Thymus (tissue), 11 donors: ENCODE measurements around the gene SCOC. TPM values are rescaled to one million over a fixed set of nuclear protein-coding genes. Genes with fewer than 3 reads are reported as not detected.
"Not testable (repeated sequence)": the region's sequence is repeated elsewhere in the genome, so short reads cannot be mapped to it uniquely, and the experiment has no call there.

Source experiments
- DNase-seq, 9 donors: peaks; one replicate each; pipeline ENCODE4 v3.0.0-alpha.2; 2013; ENCODE audit warnings: low spot score in 9 of 9, low read depth in 6 of 9, missing footprints in 1 of 9
- H3K27ac ChIP-seq, 2 donors: one replicate each; pipeline ENCODE4 v1.5.1; 2013; ENCODE audit warnings: control low read depth in 1 of 2, low read depth in 1 of 2, low read length in 1 of 2, mild to moderate bottlenecking in 1 of 2, moderate library complexity in 1 of 2
- H3K27me3 ChIP-seq, 2 donors: one replicate each; pipeline ENCODE4 v1.5.1; 2013; ENCODE audit warnings: low read length in 1 of 2; ENCODE audit not compliant: control insufficient read depth in 2 of 2, insufficient read depth in 1 of 2
- H3K36me3 ChIP-seq, 2 donors: one replicate each; pipeline ENCODE4 v1.5.1; 2013; ENCODE audit warnings: low read length in 1 of 2, mild to moderate bottlenecking in 1 of 2, moderate library complexity in 1 of 2; ENCODE audit not compliant: control insufficient read depth in 2 of 2, insufficient read depth in 2 of 2
- H3K4me1 ChIP-seq, 2 donors: one replicate each; pipeline ENCODE4 v1.5.1; 2013; ENCODE audit warnings: low read length in 2 of 2; ENCODE audit not compliant: control insufficient read depth in 2 of 2, insufficient read depth in 2 of 2
- H3K4me3 ChIP-seq, 2 donors: one replicate each; pipeline ENCODE4 v1.5.1; 2013; ENCODE audit warnings: low read length in 2 of 2, control low read depth in 1 of 2, mild to moderate bottlenecking in 1 of 2
- H3K9me3 ChIP-seq, 2 donors: one replicate each; pipeline ENCODE4 v1.5.1; 2013; ENCODE audit warnings: low read length in 1 of 2, mild to moderate bottlenecking in 1 of 2; ENCODE audit not compliant: control insufficient read depth in 2 of 2, insufficient read depth in 1 of 2
- WGBS: extraction: QIAGEN DNeasy Blood & Tissue Kit; methylation state at CpG from one replicate; pipeline ENCODE4 v1.1.7; 2013; 5-methylcytosine and 5-hydroxymethylcytosine counted together
- polyA plus RNA-seq: library from polyadenylated mRNA; stranded (reverse); fragments of 200-250 nt; gene quantifications from one replicate; pipeline ENCODE4 v1.2.3, GENCODE V29; 2013
- total RNA-seq: library from RNA; stranded (reverse); fragments of 120-200 nt; gene quantifications from one replicate; pipeline ENCODE4 v1.2.4, GENCODE V29; 2013
- donor health status: healthy.

SCOC gene
- total and polyA plus RNA-seq, 2 donors = 28.0 to 80.0 TPM

- H3K27me3 ChIP-seq = no peaks in the 10 kb centered on the region
- peak overlapping the region; percentile 77 to 84 for H3K27ac ChIP-seq
- H3K4me3 ChIP-seq = peak overlapping the region; percentile 68 to 99
- H3K9me3 ChIP-seq = no peaks in the 10 kb centered on the region
- WGBS = under 1% methylated on average over 21 of the region's 21 CpGs
- peaks cover 5 to 6% of the 10 kb centered on the region in 2 donors for H3K4me1 ChIP-seq
- no peaks in the 10 kb centered on the region for H3K36me3 ChIP-seq
- peak; percentile 33 to 81 (median 45) for DNase-seq
Observed at GRCh38 chr4:140372751-140373327, 607 bp upstream of the SCOC start.

GRCh38 chr4:140374130-140374477 is 658 bp downstream of the SCOC start:
- H3K9me3 ChIP-seq = no peaks in the 10 kb centered on the region
- no peak for DNase-seq
- H3K27ac ChIP-seq = peak overlapping the region; percentile 77 to 93
- WGBS = 15% methylated on average over 8 of the region's 8 CpGs
- H3K4me3 ChIP-seq = peak overlapping the region; percentile 68 to 99
- H3K36me3 ChIP-seq = no peaks in the 10 kb centered on the region
- H3K4me1 ChIP-seq = peaks cover 5 to 6% of the 10 kb centered on the region in 2 donors
- H3K27me3 ChIP-seq = no peaks in the 10 kb centered on the region

GRCh38 chr4:140382732-140383131 is 9.3 kb downstream of the SCOC start:
- Histone ChIP-seq H3K4me1 (no peaks in the 10 kb centered on the region), H3K27me3 (no peaks in the 10 kb centered on the region), H3K27ac (no peak overlapping the region), H3K4me3 (no peak overlapping the region), H3K9me3 (no peaks in the 10 kb centered on the region), H3K36me3 (peaks cover 2 to 5% of the 10 kb centered on the region in 2 donors)
- DNase-seq = no peak

GRCh38 chr4:140388015-140388414 is 14.6 kb downstream of the SCOC start:
- Histone ChIP-seq H3K4me1 (no peaks in the 10 kb centered on the region), H3K9me3 (no peaks in the 10 kb centered on the region), H3K27ac (no peak overlapping the region), H3K4me3 (no peak overlapping the region), H3K36me3 (peaks cover 2 to 3% of the 10 kb centered on the region in 2 donors), H3K27me3 (no peaks in the 10 kb centered on the region)
- WGBS = 95% methylated on average over 1 of the region's 1 CpG
- no peak for DNase-seq

- H3K4me1 ChIP-seq = no peaks in the 10 kb centered on the region
- H3K27me3 ChIP-seq = no peaks in the 10 kb centered on the region
- no peak overlapping the region for H3K4me3 ChIP-seq
- 96% methylated on average over 5 of the region's 5 CpGs for WGBS
- no peak overlapping the region for H3K27ac ChIP-seq
- DNase-seq = no peak
- no peaks in the 10 kb centered on the region for H3K36me3 ChIP-seq
- H3K9me3 ChIP-seq = no peaks in the 10 kb centered on the region
Observed at GRCh38 chr4:140395668-140396067, 22.2 kb downstream of the SCOC start.

GRCh38 chr4:140400111-140400510 is 26.7 kb downstream of the SCOC start:
- 96% methylated on average over 2 of the region's 2 CpGs for WGBS
- Histone ChIP-seq H3K27me3 (no peaks in the 10 kb centered on the region), H3K36me3 (no peaks in the 10 kb centered on the region), H3K4me1 (no peaks in the 10 kb centered on the region), H3K9me3 (no peaks in the 10 kb centered on the region), H3K27ac (no peak overlapping the region), H3K4me3 (no peak overlapping the region)
- DNase-seq = no peak

GRCh38 chr4:140406292-140406691 is 32.8 kb downstream of the SCOC start:
- DNase-seq = no peak
- Histone ChIP-seq H3K4me1 (no peaks in the 10 kb centered on the region), H3K27me3 (no peaks in the 10 kb centered on the region), H3K27ac (no peak overlapping the region), H3K9me3 (no peaks in the 10 kb centered on the region), H3K36me3 (no peaks in the 10 kb centered on the region), H3K4me3 (no peak overlapping the region)

GRCh38 chr4:140408974-140409373 is 35.5 kb downstream of the SCOC start:
- Histone ChIP-seq H3K27me3 (no peaks in the 10 kb centered on the region), H3K36me3 (no peaks in the 10 kb centered on the region), H3K9me3 (no peaks in the 10 kb centered on the region), H3K4me1 (no peaks in the 10 kb centered on the region), H3K4me3 (no peak overlapping the region), H3K27ac (no peak overlapping the region)
- 94% methylated on average over 1 of the region's 1 CpG for WGBS
- peak in 1 of 9 donors; percentile 2 for DNase-seq

GRCh38 chr4:140413130-140413969 is 39.9 kb downstream of the SCOC start:
- H3K4me3 ChIP-seq, H3K27ac ChIP-seq, H3K27me3 ChIP-seq, H3K36me3 ChIP-seq, DNase-seq, H3K4me1 ChIP-seq, H3K9me3 ChIP-seq: not testable (repeated sequence)
- 91% methylated on average over 30 of the region's 32 CpGs for WGBS
